Limb (tissue), 2 donors: Measurements from ENCODE around the gene ALKBH7.
A peak's percentile ranks its signal among the peaks of the same experiment; 100 is the strongest.

Experiments used
- DNase-seq, 2 donors: peaks; one replicate each; pipeline ENCODE4 v3.0.0-alpha.2; 2016; ENCODE audit errors: extremely low spot score in 2 of 2

Gene ALKBH7

GRCh38 chr19:6364353-6364752, 8.2 kb upstream of the ALKBH7 start:
- no peak for DNase-seq

DNA sequence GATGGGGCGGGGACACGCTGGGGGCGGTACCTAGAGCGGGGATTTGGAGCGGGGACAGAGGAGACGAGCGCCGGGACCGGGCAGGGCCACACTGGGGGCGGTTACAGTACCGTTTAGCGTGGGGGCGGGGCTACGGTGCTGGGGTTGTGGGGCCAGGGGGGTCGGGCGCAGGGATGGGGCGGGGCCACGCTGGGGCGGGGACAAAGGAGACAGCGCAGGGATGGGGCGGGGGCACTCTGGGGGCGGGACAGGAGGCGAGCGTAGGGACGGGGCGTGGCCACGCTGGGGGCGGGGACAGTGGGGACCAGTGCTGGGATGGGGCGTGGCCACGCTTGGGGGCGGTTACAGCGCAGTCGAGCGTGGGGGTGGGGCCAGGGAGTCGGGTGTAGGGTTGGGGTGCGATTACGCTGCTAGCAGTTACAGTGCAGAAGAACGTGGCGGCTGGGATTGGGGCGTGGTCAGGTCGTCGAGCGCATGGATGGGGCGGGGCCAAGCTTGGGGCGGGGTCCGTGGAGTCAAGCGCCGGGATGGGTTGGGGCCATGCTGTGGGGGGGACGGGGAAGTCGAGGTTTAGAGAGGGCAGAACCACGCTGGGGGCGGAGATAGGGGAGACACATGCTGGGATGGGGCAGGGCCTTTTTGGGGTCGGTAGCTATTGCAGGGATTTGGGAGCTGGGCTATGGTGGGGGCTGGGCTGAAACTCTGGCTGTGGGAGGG, 660 bp downstream of the ALKBH7 start:
- DNase-seq: peak; percentile 99 to 100

GRCh38 chr19:6373813-6374108, 1.2 kb downstream of the ALKBH7 start:
- no peak for DNase-seq

DNA sequence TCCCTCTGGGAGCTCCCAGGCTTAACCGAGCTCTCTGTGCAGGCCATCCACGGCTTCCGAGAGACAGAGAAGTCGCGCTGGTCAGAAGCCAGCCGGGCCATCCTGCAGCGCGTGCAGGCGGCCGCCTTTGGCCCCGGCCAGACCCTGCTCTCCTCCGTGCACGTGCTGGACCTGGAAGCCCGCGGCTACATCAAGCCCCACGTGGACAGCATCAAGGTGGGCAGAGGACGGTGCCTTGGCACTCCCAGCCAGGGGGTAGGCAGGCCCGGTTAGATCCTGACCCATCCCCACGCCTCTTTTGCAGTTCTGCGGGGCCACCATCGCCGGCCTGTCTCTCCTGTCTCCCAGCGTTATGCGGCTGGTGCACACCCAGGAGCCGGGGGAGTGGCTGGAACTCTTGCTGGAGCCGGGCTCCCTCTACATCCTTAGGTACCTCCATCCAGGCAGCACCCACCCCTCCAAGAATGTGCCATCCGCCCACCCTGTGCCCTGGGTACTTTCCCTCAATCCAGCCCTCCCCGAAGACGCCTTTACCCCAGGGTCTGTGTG, 1.6 kb downstream of the ALKBH7 start:
- no peak for DNase-seq

DNA sequence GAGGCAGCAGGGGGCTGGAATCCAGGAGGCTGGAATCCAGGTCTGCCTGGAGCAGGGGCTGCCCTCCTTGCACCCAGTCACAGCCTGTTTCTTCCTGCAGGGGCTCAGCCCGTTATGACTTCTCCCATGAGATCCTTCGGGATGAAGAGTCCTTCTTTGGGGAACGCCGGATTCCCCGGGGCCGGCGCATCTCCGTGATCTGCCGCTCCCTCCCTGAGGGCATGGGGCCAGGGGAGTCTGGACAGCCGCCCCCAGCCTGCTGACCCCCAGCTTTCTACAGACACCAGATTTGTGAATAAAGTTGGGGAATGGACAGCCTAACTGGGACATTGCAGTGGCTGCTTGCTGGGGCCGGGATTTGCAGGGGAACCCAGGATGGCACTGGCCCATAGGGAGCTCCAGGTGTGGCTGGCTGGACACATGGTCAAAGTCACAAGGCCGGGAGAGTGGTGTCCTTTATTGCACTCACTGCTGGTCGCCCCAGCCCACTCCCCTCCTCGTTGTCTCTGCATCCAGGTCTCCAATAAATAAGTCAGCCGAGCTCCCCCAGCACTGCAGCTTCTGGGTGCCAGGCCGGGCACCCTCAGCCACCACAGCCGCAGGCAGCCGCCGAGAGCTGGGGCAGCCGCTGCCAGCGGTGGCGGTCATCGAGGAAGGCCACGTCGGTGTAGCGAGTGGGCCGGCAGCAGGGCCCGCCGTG, 2.3 kb downstream of the ALKBH7 start:
- no peak for DNase-seq

- DNase-seq: no peak
Observed at GRCh38 chr19:6375411-6376010, 2.9 kb downstream of the ALKBH7 start, which contains the start of gene PSPN. Gene PSPN, minus strand, starts transcription at chr19:6375933. Its CDS starts 84 bp downstream, at chr19:6375849.

DNA sequence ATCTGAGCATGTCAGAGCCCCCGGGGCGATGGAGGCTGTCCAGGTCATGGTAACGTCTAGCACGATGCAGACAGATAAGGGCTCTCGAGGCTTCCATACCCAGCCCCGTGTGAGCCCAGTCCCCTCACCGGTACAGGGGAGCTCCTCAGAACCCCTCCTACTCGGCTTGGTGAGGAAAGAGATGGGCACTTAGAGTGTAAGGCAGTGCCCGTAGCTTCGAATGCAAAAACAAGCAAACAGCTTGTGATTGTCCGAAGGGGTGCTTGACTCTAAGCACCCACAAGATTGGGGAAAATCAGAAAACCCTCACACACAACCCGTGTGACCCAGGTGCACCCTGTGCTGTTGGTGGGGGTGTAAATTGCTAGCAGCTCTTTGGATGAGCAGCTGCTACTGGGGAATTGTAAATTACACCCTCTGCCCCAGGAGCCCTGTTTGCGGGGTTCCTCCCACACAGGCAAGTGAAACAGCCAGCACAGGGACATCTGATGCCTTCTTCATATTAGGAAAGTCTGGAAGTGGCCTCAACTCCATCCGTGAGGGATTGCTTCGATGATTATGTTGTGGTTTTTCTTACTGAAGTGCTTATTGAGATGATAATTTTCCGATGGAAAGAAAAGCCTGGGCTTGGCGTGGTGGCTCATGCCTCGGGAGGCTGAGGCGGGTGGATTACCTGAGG, 4.1 kb downstream of the ALKBH7 start:
- no peak for DNase-seq

- DNase-seq: peak; percentile 30 to 52
Observed at GRCh38 chr19:6378041-6378440, 5.4 kb downstream of the ALKBH7 start.

DNA sequence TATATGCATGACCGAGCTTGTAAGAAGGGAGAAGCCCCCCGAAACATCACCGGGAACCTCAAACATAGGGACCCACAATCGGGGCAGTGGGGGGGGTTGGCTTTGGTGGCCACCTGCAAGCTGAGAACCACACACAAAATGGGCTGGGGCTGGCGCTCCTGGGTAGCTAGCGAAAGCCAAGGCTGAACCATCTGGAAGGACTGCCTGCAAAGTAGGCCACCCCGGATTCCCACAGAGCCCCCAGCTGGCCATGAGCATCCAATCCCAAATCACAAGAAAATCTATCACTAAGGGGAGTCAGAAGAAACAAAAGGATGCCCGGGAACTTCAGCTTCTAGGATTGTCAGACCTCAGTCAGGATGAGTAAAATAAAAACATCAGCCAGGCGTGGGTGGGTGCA, 5.9 kb downstream of the ALKBH7 start:
- DNase-seq: no peak

GRCh38 chr19:6379744-6380143, 7.2 kb downstream of the ALKBH7 start:
- DNase-seq: no peak

- no peak for DNase-seq
Observed at GRCh38 chr19:6381030-6381750, 8.6 kb downstream of the ALKBH7 start.

DNA sequence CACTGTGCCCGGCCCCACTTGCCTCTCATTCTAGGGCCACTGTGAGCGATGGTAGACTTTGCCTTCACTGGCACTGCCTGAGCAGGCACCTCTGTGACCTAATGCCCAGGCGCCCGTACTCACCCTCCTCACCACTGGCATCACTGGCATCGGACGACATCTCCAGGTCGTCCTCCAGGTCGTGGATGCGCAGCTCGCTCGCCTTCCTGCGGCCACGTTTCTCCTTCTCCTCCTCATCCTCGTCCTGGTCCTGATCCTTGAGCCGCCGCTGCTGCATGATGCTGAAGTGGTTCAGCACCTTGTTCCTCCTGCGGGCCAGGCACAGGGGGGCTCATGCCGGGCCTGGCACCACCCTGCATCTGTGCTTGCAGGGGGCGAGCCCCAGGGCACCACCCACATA, 10.6 kb downstream of the ALKBH7 start:
- no peak for DNase-seq

GRCh38 chr19:6384381-6384780, 11.8 kb downstream of the ALKBH7 start:
- no peak for DNase-seq

GRCh38 chr19:6387372-6387771, 14.8 kb downstream of the ALKBH7 start:
- DNase-seq: no peak

DNA sequence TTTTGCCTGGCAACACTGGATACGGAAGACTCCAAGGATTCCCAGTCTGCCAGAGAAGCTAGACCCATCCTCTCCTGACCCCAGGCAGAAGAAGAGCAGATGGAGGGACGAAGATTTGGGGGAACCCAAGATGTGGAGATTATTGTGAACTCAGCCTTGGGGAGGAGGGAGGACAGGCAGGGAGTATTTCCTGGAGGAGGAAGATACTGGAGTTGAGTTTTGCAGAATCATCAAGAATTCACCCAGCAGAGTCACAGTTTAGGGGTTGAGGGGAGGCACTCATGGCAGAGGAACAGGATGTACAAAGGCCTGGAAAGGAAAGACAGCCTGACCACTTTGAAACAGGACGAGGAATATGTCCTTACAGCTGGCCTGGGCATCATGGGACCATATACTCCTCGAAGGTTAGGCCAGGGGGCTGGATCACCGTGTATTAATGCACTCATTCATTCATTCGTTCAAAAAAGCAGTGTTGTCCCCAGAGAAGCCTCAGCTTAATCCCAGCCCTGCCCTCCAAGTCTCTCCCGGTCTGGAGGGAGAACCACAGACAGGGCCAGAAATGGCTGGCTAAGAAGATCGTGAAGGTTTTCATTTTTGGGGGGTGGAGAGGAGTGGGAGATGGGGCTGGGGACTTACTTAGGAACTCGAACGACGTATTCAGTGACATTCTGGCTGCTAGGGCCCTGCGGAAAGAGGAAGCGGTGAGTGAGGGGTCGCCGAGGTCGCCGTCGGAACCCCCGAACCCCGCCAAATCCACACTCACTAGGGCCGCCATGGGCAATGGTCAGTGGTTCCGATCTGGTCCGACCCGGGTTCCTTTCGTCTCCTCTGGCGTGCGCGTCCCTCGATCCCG, 19.9 kb downstream of the ALKBH7 start:
- DNase-seq: no peak

GRCh38 chr19:6393074-6393982, 20.7 kb downstream of the ALKBH7 start, which contains the start of gene GTF2F1:
Gene GTF2F1, minus strand, starts transcription at chr19:6393164. Its CDS starts 169 bp downstream, at chr19:6392995.
- DNase-seq: peak; percentile 97 to 98

GRCh38 chr19:6393983-6394412, 21.4 kb downstream of the ALKBH7 start:
- no peak for DNase-seq

DNA sequence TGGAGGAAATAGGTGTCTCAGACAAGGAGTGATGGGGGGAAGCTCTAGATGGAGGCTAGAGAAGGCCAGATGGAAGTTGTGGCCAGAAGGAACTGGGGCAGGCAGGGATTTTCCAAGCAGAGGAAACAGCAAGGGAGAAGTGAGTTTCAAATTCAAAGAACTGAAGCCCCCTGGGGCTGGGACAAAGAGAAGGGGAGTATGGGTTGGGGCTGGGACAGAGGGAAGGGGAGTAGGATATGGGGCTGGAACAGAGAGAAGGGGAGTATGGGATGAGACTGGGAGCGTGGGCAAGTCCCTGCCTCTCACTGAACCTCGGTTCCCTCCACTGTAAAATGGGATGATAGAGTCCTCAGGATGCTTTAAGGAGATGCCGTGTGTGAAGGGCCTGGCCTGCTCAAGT, 22.2 kb downstream of the ALKBH7 start:
- no peak for DNase-seq

- DNase-seq: no peak
Observed at GRCh38 chr19:6396305-6396704, 23.7 kb downstream of the ALKBH7 start.
